ENCODE results near the gene RTRAF.

The RTRAF gene

GRCh38 chr14:52051871-52052270, 62.5 kb downstream of the RTRAF start:
- no peak for DNase-seq

DNA sequence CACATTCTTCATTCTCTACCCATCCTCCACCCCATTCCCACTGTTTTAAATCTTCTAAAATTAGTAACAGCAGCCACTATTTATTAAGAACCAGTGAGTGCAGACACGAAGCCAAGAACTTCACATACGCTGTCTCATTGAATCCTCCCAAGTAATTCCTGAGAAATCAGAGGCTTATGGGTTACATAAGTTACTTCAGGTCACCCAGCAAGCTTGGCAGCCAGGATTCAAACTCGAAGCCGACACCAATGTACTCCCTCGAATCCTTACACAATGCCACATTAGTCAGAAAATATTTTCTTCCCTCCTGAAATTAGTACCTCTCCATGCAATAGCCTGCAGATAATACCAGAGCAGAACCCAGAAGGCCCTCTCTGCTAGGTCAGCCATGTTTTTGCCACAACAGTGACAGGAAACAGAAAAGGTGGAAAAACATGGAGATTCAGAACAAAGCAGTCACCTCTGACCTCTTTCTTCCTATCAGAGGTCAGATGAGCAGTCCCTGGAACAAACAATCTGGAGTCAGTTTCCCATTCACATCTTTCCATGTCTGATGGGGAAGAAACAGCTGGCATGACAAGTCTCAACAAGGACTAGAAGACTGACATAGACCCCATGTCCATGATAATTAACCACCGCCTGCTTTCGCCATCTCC, 63.1 kb downstream of the RTRAF start:
- no peak for DNase-seq

GRCh38 chr14:52053044-52053443, 63.7 kb downstream of the RTRAF start:
- DNase-seq: no peak

DNA sequence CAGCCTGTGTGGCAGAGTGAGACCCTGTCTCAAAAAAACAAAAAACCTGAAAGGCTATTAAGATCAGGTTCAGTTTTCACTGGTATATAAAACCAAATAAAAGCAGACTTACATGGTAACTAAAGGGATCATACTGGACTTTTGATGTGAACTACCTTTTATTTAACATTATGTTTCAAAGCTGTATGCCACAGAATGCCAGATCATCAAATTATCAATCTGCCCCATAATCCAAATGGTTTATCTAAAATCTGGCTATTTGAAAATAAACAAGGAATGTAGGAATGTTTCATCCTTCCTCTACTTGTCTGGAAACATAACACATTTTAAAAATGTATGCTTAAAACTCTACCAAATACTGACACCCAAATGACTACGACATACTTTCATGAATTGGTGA, 65.3 kb downstream of the RTRAF start:
- DNase-seq: no peak

DNA sequence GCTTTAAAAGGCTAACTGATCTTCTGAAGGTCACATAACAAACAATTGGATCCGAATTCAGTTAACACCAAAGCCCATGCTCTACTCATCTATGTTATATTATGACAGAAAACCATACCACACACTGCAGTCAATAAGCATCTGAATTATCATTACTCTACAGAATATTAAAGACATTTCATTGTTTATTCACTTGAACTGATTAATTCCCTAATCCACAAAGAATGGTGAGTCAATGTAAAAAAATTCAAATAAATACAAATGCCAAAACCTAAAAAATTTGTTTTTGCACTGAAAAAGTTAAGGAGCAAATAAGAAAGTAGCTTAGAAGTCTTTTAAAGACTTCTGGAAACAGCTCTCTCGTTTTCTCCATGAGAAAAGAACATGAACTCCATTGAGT, 65.8 kb downstream of the RTRAF start:
- no peak for DNase-seq

GRCh38 chr14:52058341-52058740, 69.0 kb downstream of the RTRAF start:
- no peak for DNase-seq

- DNase-seq: no peak
Measured at GRCh38 chr14:52059649-52060048, 70.3 kb downstream of the RTRAF start.

GRCh38 chr14:52060080-52060479, 70.7 kb downstream of the RTRAF start:
- no peak for DNase-seq

All from NK-92 treated with Interleukin-12 subunit alpha and Interleukin-12 subunit beta, amount 100 ng/mL, for 24 hours (cell line).